GM21737 (cell line): ENCODE results near the gene NUBP1.
A peak's percentile ranks its signal among the peaks of the same experiment; 100 is the strongest.
"Not testable (repeated sequence)": the region's sequence is repeated elsewhere in the genome, so short reads cannot be mapped to it uniquely, and the experiment has no call there.

Experiments
- ATAC-seq: cut with Tn5 transposase; IDR thresholded peaks from one replicate; pipeline ENCODE4 v1.9.1; 2021; ENCODE audit warnings: mild to moderate bottlenecking, moderate library complexity; ENCODE audit not compliant: unreplicated experiment

Gene NUBP1

GRCh38 chr16:10743610-10744369 lies at the start of gene NUBP1:
NUBP1 (plus strand) TSS chr16:10743842; CDS start chr16:10743864, 22 bp downstream.
- ATAC-seq, result peak; percentile 75

GRCh38 chr16:10693889-10694288 lies 49.8 kb upstream of the NUBP1 start:
- ATAC-seq, result no peak

- ATAC-seq, result no peak
Observed at GRCh38 chr16:10694306-10694705, 49.3 kb upstream of the NUBP1 start.

GRCh38 chr16:10694830-10695229 lies 48.8 kb upstream of the NUBP1 start, which contains the start of gene TEKT5:
TEKT5 (minus strand) TSS chr16:10694930; CDS start chr16:10694873, 57 bp downstream.
- no peak for ATAC-seq

GRCh38 chr16:10699756-10700155 lies 43.9 kb upstream of the NUBP1 start:
- ATAC-seq, result no peak

- no peak for ATAC-seq
Observed at GRCh38 chr16:10708969-10709368, 34.7 kb upstream of the NUBP1 start.

GRCh38 chr16:10728003-10728887 lies 15.4 kb upstream of the NUBP1 start:
- no peak for ATAC-seq

- no peak for ATAC-seq
Observed at GRCh38 chr16:10729104-10730048, 14.3 kb upstream of the NUBP1 start.

GRCh38 chr16:10731790-10732189 lies 11.9 kb upstream of the NUBP1 start:
- no peak for ATAC-seq

GRCh38 chr16:10737068-10737625 lies 6.5 kb upstream of the NUBP1 start:
- no peak for ATAC-seq

- ATAC-seq, result peak; percentile 60
Observed at GRCh38 chr16:10738231-10739077, 5.2 kb upstream of the NUBP1 start.

- no peak for ATAC-seq
Observed at GRCh38 chr16:10740000-10740844, 3.4 kb upstream of the NUBP1 start.

- no peak for ATAC-seq
Observed at GRCh38 chr16:10740845-10741208, 2.8 kb upstream of the NUBP1 start.

- ATAC-seq, result not testable (repeated sequence)
Observed at GRCh38 chr16:10741249-10741648, 2.4 kb upstream of the NUBP1 start.

GRCh38 chr16:10741844-10742243 lies 1.8 kb upstream of the NUBP1 start:
- ATAC-seq, result no peak

- ATAC-seq, result no peak
Observed at GRCh38 chr16:10743227-10743609, 424 bp upstream of the NUBP1 start.

- ATAC-seq, result peak; percentile 1
Observed at GRCh38 chr16:10744370-10745030, 858 bp downstream of the NUBP1 start.

- ATAC-seq, result no peak
Observed at GRCh38 chr16:10745841-10746240, 2.2 kb downstream of the NUBP1 start.
